Stomach (tissue), 9 donors: ENCODE results near the gene FSIP1. TPM values are rescaled to one million over a fixed set of nuclear protein-coding genes. Genes with fewer than 3 reads are reported as not detected.

Experiments
- DNase-seq, 2 donors: peaks; one replicate each; pipeline versions ENCODE4 v3.0.0 to v3.0.0-alpha.2; 2013 to 2019
- H3K27ac ChIP-seq, 5 donors: fragments of 200-600 bp in 4 of 5; sonication (generic) in 4 of 5; one replicate each; pipeline ENCODE4 v1.5.1; 2013 to 2019; ENCODE audit warnings: mild to moderate bottlenecking in 1 of 5, moderate library complexity in 1 of 5
- H3K27me3 ChIP-seq, 3 donors: fragments of 200-600 bp; sonication (generic); one replicate each; pipeline ENCODE4 v1.5.1; 2017 to 2019; ENCODE audit warnings: mixed run types in 1 of 3
- H3K36me3 ChIP-seq, 4 donors: fragments of 200-600 bp; sonication (generic); 1 replicate in 3 of 4; 2 replicates in 1 of 4; pipeline ENCODE4 v1.5.1; 2016 to 2019
- H3K4me1 ChIP-seq, 4 donors: fragments of 200-600 bp; sonication (generic); one replicate each; pipeline ENCODE4 v1.5.1; 2016 to 2019
- H3K4me3 ChIP-seq, 4 donors: fragments of 200-600 bp; sonication (generic) in 3 of 4; one replicate each; pipeline ENCODE4 v1.5.1; 2016 to 2019; ENCODE audit warnings: mild to moderate bottlenecking in 1 of 4
- H3K9me3 ChIP-seq, 4 donors: fragments of 200-600 bp; sonication (generic); one replicate each; pipeline ENCODE4 v1.5.1; 2016 to 2019
- EP300 ChIP-seq: sonication (generic); formaldehyde crosslinking; IDR thresholded peaks from one replicate; pipeline ENCODE4 v1.6.1; 2017; ENCODE audit warnings: antibody characterized with exemption
- POLR2A ChIP-seq, 4 donors: fragments of 450-650 bp; IDR thresholded peaks; one replicate each; pipeline ENCODE4 v1.6.1; 2016; ENCODE audit warnings: antibody characterized with exemption in 4 of 4, control low read depth in 2 of 4, mild to moderate bottlenecking in 1 of 4, moderate library complexity in 1 of 4
- POLR2AphosphoS5 ChIP-seq, 3 donors: sonication (generic); formaldehyde crosslinking; IDR thresholded peaks; one replicate each; pipeline ENCODE4 v1.6.1; 2016; ENCODE audit warnings: antibody characterized with exemption in 3 of 3
- WGBS, 5 donors: extraction: QIAGEN DNeasy Blood & Tissue Kit in 3 of 5; methylation state at CpG; one replicate each; pipeline versions ENCODE4 v1.1.5 to v1.1.7; 2013 to 2018; 5-methylcytosine and 5-hydroxymethylcytosine counted together
- intact Hi-C: fragments of 100-400 bp; cut with DNase I; formaldehyde crosslinking; loops from one replicate; pipeline ENCODE4 v1.15.1; 2023; ENCODE audit warnings: low total_unique reads
- polyA plus RNA-seq, 3 donors: library from polyadenylated mRNA; stranded (reverse); fragments of 200-250 nt; gene quantifications; one replicate each; pipeline ENCODE4 v1.2.3, GENCODE V29; 2013
- total RNA-seq, 5 donors: library from RNA; depleted of rRNA; stranded (reverse); fragments of >200 nt; gene quantifications; one replicate each; pipeline versions ENCODE4 v1.1.0 to v1.2.3, GENCODE V29; 2014 to 2016
- TF ChIP-seq, protein P1 (sequence below), 7 experiments: fragments of 450-650 bp in 4 of 7; fragments of 200-600 bp in 3 of 7; sonication (generic) in 3 of 7; IDR thresholded peaks; one replicate each; pipeline ENCODE4 v1.5.1; 2016 to 2019; ENCODE audit warnings: antibody characterized with exemption in 7 of 7, control low read depth in 2 of 7, mild to moderate bottlenecking in 1 of 7
- donor health status: healthy with polysubstance abuse.
- donor health status: Bipolar disorder and iron deficiency.
- donor health status: healthy.

FSIP1 gene
- total and polyA plus RNA-seq, 8 donors = 0.08 to 141 (median 0.66) TPM

DNA sequence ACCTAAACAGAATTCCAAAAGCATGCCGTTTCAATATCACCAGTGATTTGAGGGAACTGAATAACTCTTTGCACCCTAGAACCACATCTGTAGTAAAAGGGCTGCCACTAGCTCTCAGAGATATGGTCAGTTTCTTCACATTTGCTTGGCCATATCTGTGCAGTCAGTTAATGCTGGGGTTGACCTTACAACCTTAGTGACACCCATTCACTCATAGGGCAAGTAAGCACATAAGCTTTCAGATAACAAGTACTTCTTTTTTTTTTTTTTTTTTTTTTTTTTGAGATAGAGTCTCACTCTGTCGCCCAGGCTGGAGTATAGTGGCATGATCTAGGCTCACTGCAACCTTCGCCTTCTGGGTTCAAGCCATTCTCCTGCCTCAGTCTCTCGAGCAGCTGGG is 20.4 kb upstream of the FSIP1 start:
- H3K27ac ChIP-seq = no peak overlapping the region
- no peak for DNase-seq
- no peaks in the 10 kb centered on the region for H3K9me3 ChIP-seq
- intact Hi-C loops = no loop called here
- no peak overlapping the region for H3K4me3 ChIP-seq
- no peaks in the 10 kb centered on the region for H3K4me1 ChIP-seq
- no peaks in the 10 kb centered on the region for H3K27me3 ChIP-seq
- H3K36me3 ChIP-seq = peaks cover 0 to 6% (median 0%) of the 10 kb centered on the region in 4 donors
- 85 to 92% (median 89%) methylated on average over 3 to 4 of the region's 4 CpGs for WGBS, 5 donors
- TF ChIP-seq, protein P1, sequence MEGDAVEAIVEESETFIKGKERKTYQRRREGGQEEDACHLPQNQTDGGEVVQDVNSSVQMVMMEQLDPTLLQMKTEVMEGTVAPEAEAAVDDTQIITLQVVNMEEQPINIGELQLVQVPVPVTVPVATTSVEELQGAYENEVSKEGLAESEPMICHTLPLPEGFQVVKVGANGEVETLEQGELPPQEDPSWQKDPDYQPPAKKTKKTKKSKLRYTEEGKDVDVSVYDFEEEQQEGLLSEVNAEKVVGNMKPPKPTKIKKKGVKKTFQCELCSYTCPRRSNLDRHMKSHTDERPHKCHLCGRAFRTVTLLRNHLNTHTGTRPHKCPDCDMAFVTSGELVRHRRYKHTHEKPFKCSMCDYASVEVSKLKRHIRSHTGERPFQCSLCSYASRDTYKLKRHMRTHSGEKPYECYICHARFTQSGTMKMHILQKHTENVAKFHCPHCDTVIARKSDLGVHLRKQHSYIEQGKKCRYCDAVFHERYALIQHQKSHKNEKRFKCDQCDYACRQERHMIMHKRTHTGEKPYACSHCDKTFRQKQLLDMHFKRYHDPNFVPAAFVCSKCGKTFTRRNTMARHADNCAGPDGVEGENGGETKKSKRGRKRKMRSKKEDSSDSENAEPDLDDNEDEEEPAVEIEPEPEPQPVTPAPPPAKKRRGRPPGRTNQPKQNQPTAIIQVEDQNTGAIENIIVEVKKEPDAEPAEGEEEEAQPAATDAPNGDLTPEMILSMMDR (IDR thresholded peaks at IDR 0.05) = no peak

GRCh38 chr15:39801641-39802309 is 19.1 kb upstream of the FSIP1 start:
- no peak overlapping the region for H3K4me3 ChIP-seq
- TF ChIP-seq, protein P1 (IDR thresholded peaks at IDR 0.05) = peak in 5 of 7 experiments; percentile 24 to 45 (median 40)
- no peak for TF ChIP-seq EP300
- intact Hi-C loops = no loop called here

GRCh38 chr15:39799552-39800011 is 16.9 kb upstream of the FSIP1 start:
- intact Hi-C loops = no loop called here
- Histone ChIP-seq H3K27ac (no peak overlapping the region), H3K27me3 (peaks cover 0 to 9% (median 0%) of the 10 kb centered on the region in 3 donors), H3K4me3 (no peak overlapping the region), H3K36me3 (peaks cover 0 to 6% (median 0%) of the 10 kb centered on the region in 4 donors), H3K9me3 (no peaks in the 10 kb centered on the region), H3K4me1 (no peaks in the 10 kb centered on the region)
- TF ChIP-seq, protein P1 (IDR thresholded peaks at IDR 0.05) = no peak
- TF ChIP-seq POLR2AphosphoS5 (IDR thresholded peaks at IDR 0.05) = no peak
- DNase-seq = no peak
- WGBS, 5 donors = 60 to 80% (median 72%) methylated on average over 6 of the region's 6 CpGs

More at GRCh38 chr15:39801641-39802309, 19.1 kb upstream of the FSIP1 start:
- H3K4me1 ChIP-seq = no peaks in the 10 kb centered on the region
- no peaks in the 10 kb centered on the region for H3K27me3 ChIP-seq
- no peaks in the 10 kb centered on the region for H3K9me3 ChIP-seq
- peaks cover 0 to 6% (median 0%) of the 10 kb centered on the region in 4 donors for H3K36me3 ChIP-seq
- 75 to 93% (median 83%) methylated on average over 16 to 19 of the region's 19 CpGs for WGBS, 5 donors
- DNase-seq = peak; percentile 50 to 59
- no peak overlapping the region for H3K27ac ChIP-seq

DNA sequence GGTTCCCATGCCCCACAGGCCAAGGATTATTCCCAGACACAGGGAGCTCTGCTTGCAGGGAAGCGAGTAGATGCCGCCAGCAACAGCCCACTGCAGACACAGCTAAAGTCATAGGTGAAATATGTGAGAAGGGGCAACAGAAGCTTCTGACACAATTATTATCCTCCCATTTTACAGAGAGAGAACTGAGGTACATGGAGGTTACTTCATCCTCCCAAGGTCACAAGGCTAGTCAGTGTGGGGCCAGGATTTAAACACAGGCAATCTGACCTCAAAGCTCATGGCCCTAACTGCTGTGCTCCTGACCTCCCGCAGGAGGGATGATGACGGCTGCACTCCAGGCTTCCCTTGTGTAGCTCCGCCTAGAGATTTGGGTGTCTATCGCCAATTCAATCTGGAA is 15.7 kb upstream of the FSIP1 start:
- WGBS, 5 donors = 87 to 98% (median 92%) methylated on average over 6 of the region's 6 CpGs
- intact Hi-C loops = no loop called here

More for the DNA sequence above, 15.7 kb upstream of the FSIP1 start:
- H3K36me3 ChIP-seq = peaks cover 0 to 6% (median 0%) of the 10 kb centered on the region in 4 donors
- H3K4me1 ChIP-seq = no peaks in the 10 kb centered on the region
- H3K9me3 ChIP-seq = no peaks in the 10 kb centered on the region
- DNase-seq = no peak
- TF ChIP-seq POLR2AphosphoS5 (IDR thresholded peaks at IDR 0.05) (no peak), POLR2A (IDR thresholded peaks at IDR 0.05) (no peak), EP300 (no peak)
- TF ChIP-seq, protein P1 (IDR thresholded peaks at IDR 0.05) = no peak
- H3K27me3 ChIP-seq = peaks cover 0 to 9% (median 0%) of the 10 kb centered on the region in 3 donors
- H3K4me3 ChIP-seq = no peak overlapping the region
- no peak overlapping the region for H3K27ac ChIP-seq
